Activated CD8-positive, alpha-beta memory T cell treated with anti-CD3 and anti-CD28 coated beads for 24 hours (primary cell): ENCODE data around the gene IGHMBP2.

Experiments used
- DNase-seq: peaks from one replicate; pipeline ENCODE4 v3.0.0-alpha.2; 2020

The IGHMBP2 gene

DNA sequence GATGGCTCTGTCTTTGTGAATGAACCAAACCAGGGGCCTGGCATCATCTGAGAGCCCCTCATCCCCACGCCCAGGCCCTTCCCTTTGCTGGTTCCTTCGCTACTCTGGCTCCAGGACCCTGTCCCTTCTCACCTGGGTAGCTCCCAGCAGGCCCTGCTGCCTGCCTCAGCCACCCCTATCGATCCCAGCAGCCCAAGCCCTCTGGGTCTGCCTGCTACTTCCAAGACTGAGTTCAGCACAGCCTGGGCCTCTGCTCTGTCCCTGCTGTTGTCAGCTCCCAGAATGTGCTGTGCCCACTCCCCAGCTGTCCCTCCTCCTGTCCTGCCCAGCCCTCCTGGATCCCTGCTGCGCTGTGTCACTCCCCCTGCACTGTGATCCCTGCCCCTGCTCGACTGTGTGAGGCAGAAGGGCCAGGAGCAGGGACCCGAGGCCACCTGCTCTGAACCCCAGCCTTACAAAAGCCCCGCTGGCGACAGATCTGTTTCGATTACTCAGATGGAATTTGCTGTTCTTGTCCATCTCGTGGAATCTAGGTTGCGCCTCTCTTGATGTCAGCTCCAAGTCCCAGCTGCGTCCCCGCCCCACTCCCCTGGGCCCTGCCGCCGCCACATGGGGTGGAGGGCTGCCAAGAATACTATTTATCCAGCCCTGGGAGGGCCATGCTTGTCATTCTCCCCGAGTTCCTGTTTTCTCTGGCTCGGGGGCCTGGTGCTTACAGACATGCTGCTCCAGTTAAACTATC lies 13.0 kb upstream of the IGHMBP2 start:
- DNase-seq: no peak

DNA sequence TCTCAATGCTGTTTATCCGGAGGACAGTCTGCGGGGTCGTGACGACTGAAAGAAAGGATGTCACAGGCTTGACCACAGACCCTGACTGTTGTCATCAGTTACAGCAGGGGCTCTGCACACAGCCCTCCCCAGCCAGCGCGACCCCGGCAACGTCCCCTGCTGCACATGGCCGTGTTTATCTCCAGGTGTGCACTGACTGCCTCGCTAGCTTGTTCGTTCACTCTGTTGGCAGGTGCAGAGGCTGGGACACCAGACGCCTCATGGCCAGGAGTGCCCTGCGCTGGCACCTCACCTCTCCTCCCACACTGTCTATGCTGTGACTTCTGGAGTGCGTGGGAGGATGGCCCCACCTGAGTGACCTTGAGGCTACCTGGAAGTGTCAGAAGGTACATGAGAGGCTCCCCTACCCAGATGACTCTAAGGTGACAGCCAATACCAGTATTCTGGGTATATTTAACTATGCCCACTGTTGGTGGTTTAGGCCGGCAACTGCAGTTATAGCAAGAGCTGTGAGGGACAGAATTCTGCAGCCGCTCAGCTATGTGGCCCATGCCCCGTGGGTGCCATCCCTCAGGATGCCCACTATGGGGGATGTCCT lies 12.2 kb upstream of the IGHMBP2 start:
- DNase-seq: no peak

DNA sequence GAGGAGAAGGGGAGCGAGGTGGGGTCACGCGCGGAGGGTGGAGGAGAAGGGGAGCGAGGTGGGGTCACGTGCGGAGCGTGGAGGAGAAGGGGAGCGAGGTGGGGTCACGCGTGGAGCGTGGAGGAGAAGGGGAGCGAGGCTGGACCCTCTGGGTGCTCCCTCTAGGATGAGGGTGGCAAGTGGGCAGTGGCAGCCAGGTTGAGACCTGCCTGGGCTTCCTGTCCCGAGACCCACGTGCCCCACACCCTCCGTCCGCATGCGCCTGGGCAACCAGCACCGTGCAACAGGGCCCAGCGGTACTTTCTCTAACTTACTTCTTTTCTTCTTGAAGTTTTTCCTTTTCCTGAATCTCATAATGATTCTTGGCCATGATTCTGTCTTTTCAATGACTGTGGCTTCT lies 11.1 kb upstream of the IGHMBP2 start:
- DNase-seq: no peak

GRCh38 chr11:68893282-68893681 lies 10.4 kb upstream of the IGHMBP2 start:
- no peak for DNase-seq

DNA sequence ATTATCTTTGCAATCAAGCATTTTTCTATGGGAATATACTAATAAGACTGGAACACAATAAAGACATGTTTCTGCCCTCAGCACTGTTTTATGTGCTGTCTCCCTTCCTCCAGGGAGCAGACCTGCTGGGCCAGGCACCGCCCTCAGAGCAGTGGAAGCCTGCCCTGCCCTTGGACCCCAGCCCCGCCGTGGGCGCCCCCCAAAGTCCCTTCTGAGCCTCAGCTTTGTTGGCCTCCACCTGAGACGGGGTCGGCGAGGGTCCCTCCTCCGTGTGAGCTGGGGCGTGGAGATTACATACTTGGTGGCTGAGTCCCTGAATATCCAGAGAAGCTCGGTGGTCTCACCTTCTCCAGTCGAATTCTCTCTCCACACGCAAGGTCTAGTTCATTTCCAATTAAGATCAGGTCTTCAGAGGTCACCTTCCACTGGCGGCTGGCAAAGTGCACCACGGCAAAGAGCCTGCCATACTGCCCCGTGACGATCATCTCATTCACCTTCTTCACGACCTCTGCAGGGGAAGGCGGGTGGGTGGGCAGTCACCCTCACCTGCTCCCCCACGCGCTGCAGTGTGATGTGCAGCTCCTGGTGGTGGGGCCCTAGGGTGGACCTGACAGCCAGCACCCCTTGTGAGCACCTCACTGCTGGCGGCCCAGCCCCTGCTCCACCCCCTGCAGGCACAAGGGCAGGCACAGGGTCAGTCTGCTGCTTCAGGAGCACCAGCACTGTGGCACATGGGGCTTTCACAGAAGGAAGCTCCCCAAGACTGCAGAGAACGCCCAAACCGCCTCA lies 7.3 kb upstream of the IGHMBP2 start:
- no peak for DNase-seq

DNA sequence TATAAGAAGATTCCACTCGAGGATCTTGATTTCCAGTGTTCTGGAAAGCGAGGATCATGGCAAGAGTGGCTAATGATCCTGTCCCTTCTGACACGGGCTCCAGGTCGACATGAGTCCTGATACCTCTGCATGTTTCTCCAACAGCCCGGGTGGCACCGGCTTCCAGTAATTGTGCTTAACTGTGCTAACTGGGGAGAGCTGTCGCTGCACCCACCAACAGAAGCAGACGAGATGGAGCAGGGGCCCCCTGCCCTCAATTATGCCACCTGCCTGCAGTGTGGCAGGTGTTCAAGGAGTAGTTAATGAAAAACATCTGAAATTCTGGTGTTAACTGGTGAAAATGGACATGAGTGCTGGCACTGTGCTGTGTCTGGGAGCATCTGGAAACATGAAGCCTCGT lies 6.2 kb upstream of the IGHMBP2 start:
- DNase-seq: no peak

- DNase-seq: no peak
Measured at GRCh38 chr11:68900835-68901381, 2.8 kb upstream of the IGHMBP2 start.

DNA sequence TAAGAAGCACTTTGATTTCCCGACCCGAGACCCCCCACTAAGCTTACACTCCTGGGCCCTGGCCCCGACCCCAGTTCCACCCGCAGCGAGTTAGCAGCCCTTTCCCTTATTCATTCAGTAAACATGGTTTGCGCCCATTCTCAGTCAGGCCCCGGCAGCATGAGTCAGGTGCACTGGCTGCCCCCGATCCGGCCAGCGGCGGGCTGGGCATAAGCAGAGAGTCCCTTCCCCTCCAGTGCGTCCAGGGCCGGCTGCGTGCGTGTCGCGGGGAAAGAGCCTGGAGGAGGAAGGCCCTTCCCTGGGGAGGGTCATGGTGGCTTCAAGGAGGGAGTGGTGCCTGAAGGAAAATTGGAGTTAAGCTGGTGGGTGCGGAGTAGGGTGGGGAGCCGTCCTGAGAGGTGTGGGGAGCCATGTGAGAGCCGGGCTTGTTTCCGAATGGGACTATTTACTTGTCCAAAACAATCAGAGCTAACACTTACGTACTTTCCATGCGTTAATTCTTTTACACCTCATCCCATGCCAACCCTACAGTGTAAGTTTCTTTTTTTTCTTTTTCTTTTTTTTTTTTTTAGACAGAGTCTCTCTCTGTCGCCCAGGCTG lies 657 bp downstream of the IGHMBP2 start:
- no peak for DNase-seq

GRCh38 chr11:68905421-68906360 lies 2.0 kb downstream of the IGHMBP2 start:
- DNase-seq: no peak

GRCh38 chr11:68908273-68908672 lies 4.6 kb downstream of the IGHMBP2 start:
- no peak for DNase-seq

GRCh38 chr11:68910965-68911364 lies 7.3 kb downstream of the IGHMBP2 start:
- no peak for DNase-seq

GRCh38 chr11:68911731-68912130 lies 8.0 kb downstream of the IGHMBP2 start:
- DNase-seq: no peak

DNA sequence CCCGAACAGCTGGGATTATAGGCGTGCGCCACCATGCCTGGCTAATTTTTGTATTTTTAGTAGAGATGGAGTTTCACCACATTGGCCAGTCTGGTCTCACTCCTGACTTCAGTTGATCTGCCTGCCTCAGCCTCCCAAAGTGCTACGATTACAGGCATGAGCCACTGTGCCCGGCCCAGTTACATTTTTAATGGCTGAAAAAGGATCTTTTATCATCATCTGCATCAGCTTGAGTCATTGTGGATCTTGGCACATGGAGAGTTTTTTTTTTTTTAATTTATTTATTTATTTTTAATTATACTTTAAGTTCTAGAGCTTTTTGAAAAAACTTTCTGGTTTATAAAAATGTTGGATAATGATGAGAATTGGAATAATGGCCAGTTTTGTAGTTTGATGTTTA lies 8.6 kb downstream of the IGHMBP2 start:
- DNase-seq: no peak

DNA sequence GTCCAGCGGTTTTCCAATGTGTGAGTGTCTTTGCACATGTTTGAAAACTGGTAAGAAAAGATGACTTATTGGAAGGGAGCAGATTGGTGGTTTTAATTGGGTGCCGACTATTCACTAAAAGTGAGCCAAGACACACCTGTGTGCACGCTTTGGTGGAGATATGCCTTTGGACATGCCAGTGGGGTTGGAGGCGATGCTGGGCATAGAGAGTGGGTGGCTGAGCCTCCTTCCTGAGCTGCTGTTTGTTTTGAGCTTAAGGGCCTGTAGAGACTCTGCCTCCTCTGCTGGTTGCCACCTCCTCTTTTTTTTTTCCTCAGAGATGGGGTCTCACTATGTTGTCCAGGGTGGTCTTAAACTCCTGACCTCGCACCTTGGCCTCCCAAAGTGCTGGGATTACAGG lies 9.5 kb downstream of the IGHMBP2 start:
- no peak for DNase-seq

DNA sequence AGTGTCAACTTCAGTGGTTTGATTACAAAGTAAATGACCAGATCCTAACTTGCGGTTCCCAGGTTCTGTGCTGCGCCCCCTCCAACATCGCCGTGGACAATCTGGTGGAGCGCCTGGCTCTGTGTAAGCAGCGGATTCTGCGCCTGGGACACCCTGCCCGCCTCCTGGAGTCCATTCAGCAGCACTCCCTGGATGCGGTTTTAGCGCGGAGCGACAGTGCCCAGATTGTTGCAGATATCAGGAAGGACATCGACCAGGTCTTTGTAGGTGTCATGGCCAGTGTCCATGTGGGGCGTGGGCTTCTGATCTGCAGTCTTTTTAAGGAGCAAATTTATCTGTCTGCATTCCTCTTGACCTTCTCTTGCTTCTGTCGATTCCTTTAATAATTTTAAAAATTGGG lies 11.1 kb downstream of the IGHMBP2 start:
- DNase-seq: no peak

DNA sequence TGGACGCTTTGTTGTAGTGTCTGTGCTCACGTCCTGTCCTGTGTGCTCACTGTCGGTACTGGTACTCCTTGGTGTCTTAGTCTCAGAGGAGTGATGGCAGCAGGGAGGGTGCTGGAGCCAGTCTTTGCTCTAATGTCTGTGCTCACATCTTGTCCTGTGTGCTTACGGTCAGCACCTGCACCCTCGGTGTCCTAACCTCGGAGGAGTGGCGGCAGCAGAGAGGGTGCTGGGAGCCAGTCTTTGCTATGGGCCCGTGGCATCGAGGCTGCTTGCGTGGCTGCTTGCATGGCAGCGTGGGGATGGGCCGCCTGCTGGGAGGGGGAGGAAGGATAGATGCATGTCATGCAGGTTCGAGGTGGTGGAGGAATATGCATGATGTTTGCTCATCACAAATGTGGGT lies 12.7 kb downstream of the IGHMBP2 start:
- DNase-seq: no peak

GRCh38 chr11:68923614-68924013 lies 19.9 kb downstream of the IGHMBP2 start:
- no peak for DNase-seq

- DNase-seq: no peak
Measured at GRCh38 chr11:68924073-68924925, 20.6 kb downstream of the IGHMBP2 start.

DNA sequence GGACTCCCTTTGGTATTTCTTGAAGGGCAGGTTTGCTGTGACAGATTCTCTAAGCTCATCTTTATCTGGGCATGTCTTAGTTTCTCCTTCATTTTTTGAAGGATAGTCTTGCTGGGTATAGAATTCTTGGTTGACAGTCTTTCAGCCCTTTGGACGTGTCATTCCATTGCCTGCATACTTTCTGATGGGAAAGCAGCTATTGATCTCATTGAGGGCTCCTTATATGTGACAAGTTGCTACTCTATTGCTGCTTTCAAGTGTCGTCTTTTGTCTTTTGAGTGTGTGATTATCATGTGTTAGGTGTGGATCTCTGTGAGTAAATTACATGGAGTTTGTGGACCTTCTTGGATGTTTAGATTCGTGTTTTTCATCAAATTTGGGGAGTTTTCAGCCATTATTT lies 21.9 kb downstream of the IGHMBP2 start:
- no peak for DNase-seq

- DNase-seq: no peak
Measured at GRCh38 chr11:68927280-68928135, 23.8 kb downstream of the IGHMBP2 start.
